ENCODE data around the gene MAML2.
"Not testable (repeated sequence)": the region's sequence is repeated elsewhere in the genome, so short reads cannot be mapped to it uniquely, and the experiment has no call there.

Gene MAML2

DNA sequence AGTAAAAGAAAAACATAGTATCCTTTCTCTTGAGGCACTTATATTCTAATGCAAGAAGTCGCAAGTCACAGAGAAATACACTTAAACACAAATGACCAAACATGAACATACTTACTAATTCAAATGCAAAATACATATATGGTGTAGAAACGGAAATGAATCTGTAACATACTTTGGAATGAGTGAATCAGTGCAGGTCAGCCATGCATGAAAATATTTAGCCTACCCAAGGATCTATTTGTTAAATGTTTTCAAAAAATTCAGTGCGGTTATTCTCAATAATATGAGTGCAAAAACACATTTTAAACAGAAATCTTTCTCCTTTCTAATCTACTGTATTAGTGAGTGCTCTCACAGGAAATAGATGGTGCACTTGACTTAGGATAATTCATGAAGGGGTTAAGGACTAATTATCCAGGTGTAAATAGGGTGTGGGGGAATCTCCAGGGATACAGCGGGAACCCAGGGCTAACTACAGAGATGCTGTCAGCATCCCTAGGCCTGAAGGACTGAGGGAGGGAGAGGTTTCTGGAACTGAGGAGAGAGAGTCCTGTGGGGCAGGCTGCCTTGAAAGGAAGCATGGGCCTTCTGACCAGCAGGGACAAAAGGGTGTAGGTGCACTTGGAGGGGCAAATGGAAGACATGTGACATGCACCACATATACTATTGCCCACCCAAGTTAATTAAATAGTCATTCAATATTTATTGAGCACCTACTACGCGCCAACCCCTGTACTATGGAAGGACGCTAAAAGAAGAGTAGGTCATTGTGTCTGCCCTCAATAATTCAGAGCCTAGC, 139.2 kb downstream of the MAML2 start:
- no peak for DNase-seq

GRCh38 chr11:96200243-96200642, 142.8 kb downstream of the MAML2 start:
- DNase-seq, result no peak

DNA sequence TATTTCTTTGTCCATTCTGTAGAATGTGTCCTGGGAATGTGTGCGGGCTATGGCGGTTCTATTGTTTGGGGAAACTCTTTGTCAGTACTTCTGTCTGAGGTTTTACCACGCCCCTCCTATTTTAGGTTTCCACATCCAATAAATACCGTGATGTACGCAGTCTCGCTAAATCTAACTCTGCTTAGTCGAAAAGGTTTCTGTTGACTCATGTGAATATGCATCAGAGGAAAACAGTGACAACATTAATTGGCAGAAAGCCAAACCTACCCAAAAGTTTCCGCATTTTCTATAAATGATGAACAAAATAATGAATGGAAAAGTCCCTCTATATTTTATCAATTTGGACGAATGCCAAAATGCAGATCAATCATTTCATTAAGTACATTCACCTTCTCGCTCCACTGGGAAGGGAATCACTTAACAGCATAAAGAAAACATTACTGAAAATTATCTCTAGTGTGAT, 143.4 kb downstream of the MAML2 start:
- DNase-seq, result no peak

- DNase-seq, result no peak
Measured at GRCh38 chr11:96197801-96198701, 144.9 kb downstream of the MAML2 start.

DNA sequence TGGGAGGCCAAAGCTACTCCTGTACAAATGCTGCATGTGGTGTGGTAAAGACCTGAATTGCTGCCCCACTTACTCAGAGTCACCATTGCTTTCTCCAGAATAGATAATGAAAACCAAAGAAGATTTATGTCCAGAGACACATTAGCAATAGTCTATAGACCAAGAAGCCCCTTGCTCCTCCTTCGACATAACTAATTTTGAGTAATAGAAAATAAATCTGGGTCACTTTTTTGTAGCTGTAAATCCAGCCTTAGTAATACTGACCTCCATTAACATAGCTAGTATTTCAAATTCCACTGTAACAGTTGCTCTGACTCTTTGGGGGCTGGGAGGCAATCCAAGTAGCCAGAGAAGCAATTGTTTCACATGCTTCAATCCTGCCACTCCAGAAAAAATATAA, 145.9 kb downstream of the MAML2 start:
- DNase-seq, result no peak

DNA sequence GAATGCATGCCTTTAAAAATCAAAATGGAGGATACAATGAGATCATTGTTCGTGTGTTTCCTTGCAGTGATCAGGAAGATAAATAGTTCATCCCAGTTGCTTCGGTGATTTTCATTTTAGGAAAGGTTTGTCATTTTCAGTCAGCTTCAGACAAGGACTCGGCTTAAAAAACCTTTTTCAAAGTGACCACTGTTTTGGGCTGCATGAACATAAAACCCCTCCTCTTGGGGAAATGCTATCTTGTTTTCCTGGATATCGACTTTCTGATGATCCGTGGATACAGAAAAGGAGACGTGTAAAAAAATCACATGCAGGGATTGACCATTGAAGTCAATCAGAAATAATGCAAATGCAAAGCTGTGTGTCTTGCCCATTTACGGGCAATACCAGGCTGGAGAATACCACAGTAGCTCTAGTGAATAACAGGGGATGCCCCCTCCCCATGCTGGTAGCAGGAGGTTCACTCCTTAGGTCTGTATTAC, 146.8 kb downstream of the MAML2 start:
- no peak for DNase-seq

- no peak for DNase-seq
Measured at GRCh38 chr11:96195671-96196070, 147.3 kb downstream of the MAML2 start.

DNA sequence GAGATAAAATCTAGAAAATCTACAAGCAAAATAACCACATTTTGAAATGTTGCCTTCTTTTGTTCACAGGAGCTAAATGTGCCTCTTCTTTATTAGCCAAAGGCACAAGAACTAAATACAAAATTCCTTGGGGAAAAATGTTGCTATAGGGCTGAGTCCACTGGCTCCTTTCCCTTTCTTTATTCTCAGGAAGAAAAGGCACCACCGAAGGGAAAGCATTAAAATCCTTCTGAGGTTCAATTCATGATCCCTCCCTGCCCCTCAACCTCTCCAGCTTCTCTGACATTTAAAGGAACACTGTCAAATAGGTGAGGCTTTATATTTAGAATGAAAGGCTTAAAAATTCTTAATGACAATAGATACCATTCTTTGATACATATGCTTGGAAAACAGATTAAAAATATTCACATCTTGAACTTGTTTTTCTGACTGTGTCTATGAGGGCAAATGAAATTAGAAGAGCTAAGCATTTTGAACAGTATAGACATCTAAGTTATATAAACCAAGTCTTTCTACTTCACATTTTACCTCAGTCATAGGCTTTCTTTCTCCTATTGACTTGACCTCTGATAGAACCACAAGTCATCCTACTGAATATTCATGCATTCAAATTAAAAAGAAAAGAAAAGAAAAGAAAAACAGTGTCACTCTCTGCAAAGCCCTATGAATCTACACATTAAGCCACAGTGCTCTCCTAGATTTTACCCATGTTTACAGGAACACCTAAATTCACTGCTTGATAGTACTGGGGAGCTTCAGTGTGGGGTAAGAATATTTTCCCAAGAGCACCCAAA, 148.2 kb downstream of the MAML2 start:
- DNase-seq, result no peak

DNA sequence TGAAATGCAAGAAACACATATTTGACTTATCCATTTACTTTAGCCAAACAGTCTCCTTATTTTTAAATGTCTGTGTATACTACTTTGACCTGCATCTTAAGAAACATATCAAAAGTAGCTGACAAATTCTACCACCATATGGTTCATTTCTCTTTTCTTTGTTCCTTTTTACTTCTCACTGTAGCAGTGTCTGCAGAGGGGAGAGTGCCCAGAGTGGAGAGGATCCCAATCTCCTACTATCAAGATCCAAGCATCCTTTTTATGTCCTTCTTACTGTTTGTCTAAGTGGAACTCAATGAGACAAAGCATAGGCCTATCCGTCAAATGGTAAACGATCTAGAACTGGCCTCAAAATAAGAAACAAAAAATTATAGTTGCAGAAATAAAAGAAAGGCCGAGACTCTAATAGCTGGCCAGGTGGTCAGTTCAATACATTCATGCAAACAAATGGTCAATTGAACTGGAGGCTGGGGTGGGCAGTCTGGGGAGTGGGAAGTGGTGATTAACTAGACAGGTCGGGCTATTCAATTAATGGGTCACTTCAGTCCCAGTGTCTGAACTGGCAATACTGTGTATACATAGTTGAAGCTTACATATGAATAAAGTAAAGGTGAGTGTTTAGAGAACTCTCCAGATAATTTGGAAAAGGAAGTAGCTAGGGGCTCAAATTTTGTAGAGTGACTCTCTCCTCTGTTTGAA, 149.1 kb downstream of the MAML2 start:
- DNase-seq, result no peak

GRCh38 chr11:96191752-96192151, 151.2 kb downstream of the MAML2 start:
- DNase-seq, result no peak

- no peak for DNase-seq
Measured at GRCh38 chr11:96189351-96189750, 153.6 kb downstream of the MAML2 start.

DNA sequence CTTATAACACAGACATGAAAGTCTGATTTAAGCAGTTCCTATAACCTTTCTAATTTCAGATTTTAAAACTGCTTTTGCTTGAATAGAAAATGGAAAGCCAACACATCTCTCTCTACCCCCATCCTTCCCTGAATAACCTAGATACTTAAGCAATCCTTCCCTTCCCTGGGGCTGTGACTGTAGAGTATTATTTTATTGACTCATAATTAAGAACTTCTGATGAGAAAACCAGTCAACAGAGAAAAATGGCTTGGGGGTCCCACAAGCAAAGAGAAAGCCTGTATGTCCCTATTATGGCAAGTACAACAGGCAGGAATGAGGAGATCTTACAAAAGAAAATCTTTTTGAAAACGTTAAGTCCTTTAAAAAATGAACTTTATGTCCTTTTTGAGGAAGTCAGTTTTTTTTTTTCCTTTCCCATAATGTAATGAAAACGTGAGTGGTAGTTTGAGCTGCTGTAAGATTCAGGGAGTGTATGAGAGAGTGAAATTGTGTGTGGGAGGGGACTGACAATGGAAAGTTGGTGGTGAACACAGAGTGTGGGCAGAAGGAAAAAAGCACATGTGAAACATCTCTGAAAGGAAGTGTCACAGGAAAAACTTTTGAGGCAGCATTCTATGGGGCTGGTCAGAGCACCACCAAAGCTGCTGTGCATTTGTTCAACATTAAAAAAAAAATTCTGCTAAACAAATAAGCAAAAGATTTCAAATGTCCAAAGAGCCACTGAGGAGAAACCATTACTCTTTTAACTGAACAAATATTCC, 154.6 kb downstream of the MAML2 start:
- no peak for DNase-seq

GRCh38 chr11:96187822-96188221, 155.2 kb downstream of the MAML2 start:
- no peak for DNase-seq

DNA sequence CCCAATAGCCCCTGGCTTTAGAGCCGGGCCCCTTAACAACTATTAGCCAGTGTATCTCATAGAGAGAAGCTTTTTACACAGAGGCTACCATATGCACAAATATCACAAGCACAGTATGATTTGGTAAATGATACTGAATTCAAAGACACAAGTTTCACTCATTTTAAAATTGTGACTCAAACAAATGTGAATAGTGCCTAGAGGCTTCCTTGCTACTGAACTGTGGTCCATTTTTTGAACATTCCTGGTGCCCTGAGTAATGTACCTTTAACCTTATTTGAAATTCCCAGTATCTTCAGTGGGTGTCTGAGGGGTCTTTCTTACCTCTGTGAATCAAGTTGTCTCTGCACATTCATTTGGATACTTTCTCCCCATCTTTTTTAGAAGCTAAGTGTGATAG, 156.2 kb downstream of the MAML2 start:
- no peak for DNase-seq

DNA sequence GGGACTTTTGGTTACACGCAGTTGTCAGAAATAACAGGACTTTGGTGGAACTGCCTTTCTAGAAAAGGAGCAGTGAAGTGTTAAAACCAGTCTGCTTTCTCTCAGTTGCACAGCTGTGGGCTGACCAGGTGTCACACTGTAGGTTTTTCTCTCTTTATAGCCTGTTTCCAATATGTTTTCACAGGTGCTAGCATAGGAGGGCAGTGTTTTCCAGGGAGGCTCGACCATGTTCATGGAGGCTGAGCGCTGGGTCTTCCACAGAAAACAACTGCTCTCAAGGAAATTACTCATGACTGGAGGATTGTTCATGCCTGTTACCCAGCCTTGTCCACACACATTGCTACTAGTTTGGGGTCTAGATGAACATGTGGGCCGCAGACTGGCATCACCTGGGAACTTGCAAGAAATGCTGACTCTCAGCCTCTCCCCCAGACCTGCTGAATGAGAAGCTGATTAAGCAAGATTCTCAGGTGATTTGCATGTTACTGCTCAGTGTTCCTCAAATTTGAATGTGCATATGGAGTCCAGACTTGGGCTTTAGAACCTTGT, 157.7 kb downstream of the MAML2 start:
- DNase-seq, result no peak

- not testable (repeated sequence) for DNase-seq
Measured at GRCh38 chr11:96180937-96181336, 162.1 kb downstream of the MAML2 start.

- DNase-seq, result no peak
Measured at GRCh38 chr11:96180341-96180740, 162.7 kb downstream of the MAML2 start.

DNA sequence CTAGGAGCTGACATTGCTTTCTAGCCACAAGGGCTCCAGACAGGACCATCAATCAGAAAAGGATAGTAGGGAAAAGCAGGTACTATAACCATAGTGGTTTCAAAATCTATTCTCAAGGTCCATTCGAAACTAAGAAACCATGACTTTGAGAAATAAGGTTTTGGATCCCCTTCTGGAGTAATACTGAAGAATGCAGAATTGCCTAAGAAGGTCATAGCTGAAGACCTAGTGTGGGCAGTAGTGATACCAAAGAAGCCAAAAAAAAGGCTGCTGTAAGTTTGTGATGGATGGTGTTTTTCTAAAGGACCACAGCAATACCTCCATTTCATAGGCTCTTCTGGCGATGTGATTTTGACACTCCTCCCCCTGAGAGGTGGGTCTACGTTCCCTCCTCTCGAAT, 163.1 kb downstream of the MAML2 start:
- DNase-seq, result no peak

- no peak for DNase-seq
Measured at GRCh38 chr11:96178887-96179279, 164.1 kb downstream of the MAML2 start.

DNA sequence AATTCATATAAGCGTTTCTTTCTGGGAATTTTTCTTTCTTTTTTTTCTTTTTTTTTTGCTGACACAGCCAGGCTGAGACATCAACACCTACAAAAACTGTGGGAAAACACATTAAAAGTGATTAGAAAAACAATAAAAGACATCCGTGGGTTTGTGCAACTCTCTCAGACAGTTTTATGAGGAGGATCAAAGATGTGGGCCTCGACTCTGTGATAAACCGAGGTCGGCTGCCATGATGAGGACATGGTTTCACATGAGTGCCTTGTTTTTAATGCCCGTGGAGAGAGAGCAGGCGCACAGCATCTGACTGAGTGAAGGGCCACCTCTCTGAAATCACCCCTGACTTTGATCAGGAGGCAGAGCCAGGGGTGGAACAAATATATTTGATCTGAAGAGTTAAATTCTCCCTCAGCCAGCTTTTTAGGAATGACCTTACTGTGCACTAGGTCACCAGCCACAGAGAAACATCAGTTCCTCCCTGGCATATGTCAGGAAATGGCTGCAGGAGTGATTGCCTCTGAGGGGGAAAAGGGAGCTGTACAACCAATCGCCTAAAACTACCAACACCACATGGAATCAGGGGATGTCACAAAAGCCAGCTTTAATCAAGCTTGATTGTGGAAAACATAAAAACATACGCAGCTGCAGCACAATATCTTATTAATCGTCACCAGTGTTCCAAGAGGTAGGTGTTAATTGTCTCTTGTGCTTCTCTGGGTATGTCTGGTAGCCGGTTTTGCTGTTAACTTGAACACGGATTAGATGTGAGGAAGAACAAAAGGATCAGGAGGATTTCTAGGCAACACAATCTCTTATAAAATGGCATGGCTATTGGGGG, 164.7 kb downstream of the MAML2 start:
- DNase-seq, result no peak
